Adipocyte (in vitro differentiated cells): ENCODE data around the gene ZNF677.
"Not testable (repeated sequence)": the region's sequence is repeated elsewhere in the genome, so short reads cannot be mapped to it uniquely, and the experiment has no call there.

Source experiments
- DNase-seq: peaks from one replicate; pipeline ENCODE4 v3.0.0-alpha.2; 2015; ENCODE audit warnings: low read depth
- H3K27me3 ChIP-seq: replicated peaks from 2 replicates; pipeline ENCODE4 v1.7.0; 2013; ENCODE audit warnings: mild to moderate bottlenecking, low read length, moderate library complexity; ENCODE audit not compliant: control insufficient read depth, insufficient read depth
- H3K36me3 ChIP-seq: 2 replicates; pipeline ENCODE4 v1.7.0; 2013; ENCODE audit warnings: low read length, mild to moderate bottlenecking, moderate library complexity; ENCODE audit not compliant: control insufficient read depth, insufficient read depth, severe bottlenecking
- H3K4me1 ChIP-seq: 2 replicates; pipeline ENCODE4 v1.7.0; 2013; ENCODE audit warnings: mild to moderate bottlenecking, low read length, moderate library complexity; ENCODE audit not compliant: control insufficient read depth, insufficient read depth
- H3K4me3 ChIP-seq: 2 replicates; pipeline ENCODE4 v1.7.0; 2013; ENCODE audit warnings: mild to moderate bottlenecking, low read length, moderate library complexity
- H3K9ac ChIP-seq: 2 replicates; pipeline ENCODE4 v1.7.0; 2013; ENCODE audit warnings: mild to moderate bottlenecking, low read length, moderate library complexity
- H3K9me3 ChIP-seq: 2 replicates; pipeline ENCODE4 v1.7.0; 2013; ENCODE audit warnings: mild to moderate bottlenecking, low read length, moderate library complexity; ENCODE audit not compliant: control insufficient read depth

Gene ZNF677

DNA sequence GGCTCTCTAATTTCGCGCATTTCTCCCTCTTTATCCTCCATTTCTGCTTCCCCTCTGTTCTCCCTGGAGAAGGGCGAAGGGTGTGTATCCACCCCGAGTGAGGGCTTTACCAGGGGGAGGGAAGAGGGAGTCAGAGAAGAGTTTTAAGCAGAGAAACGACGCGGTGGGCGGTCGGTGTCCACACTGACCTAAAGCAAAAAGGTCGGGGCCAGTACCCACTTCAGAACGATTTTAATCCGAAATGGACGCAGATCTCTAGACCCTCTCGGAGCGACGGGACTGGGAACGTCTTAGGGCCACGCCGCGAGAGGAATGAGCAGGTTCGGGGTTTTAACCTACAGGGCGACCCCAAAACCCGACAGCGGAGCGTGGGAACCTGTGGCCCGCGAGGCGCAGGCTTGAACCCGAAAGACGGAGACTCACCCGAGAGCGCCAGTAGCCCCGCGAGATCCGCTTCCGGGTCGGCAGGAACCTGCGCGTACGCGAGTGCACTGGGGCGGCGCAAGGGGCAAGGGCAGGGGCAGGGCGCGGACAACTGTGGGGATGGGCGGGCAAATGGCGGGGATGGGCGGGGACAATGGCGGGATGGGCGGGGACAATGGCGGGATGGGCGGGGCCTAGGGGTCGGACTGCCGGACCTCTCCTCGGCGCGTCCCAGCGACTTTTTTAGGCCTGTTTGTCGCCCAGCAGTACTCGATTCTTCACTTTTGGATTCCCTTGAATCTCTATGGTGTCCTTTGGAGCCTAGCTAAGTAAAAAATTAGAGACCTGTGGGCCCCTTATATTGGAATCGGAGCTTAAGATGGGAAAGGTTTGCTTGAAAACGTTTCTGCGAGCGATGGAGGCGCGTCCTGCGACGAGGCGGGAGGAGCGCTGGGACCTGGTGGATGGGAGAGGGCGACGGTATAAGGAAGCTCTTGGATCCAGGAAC is at the start of gene ZNF677:
ZNF677 (minus strand) TSS at position 463 of the 931 bp plus-strand sequence. CDS start 3,323 bp downstream, outside the sequence.
- Histone ChIP-seq H3K9me3 (peaks cover 20% of the 10 kb centered on the region), H3K9ac (peak within 1 kb of the TSS; percentile 93), H3K36me3 (peaks cover 31% of the 10 kb centered on the region), H3K27me3 (no peaks in the 10 kb centered on the region), H3K4me3 (peak within 1 kb of the TSS; percentile 97), H3K4me1 (no peaks in the 10 kb centered on the region)
- peak; percentile 88 for DNase-seq

- DNase-seq, H3K4me3 ChIP-seq, H3K9ac ChIP-seq, H3K4me1 ChIP-seq, H3K27me3 ChIP-seq, H3K9me3 ChIP-seq, H3K36me3 ChIP-seq: not testable (repeated sequence)
Observed at GRCh38 chr19:53301341-53301740, 46.7 kb upstream of the ZNF677 start.

DNA sequence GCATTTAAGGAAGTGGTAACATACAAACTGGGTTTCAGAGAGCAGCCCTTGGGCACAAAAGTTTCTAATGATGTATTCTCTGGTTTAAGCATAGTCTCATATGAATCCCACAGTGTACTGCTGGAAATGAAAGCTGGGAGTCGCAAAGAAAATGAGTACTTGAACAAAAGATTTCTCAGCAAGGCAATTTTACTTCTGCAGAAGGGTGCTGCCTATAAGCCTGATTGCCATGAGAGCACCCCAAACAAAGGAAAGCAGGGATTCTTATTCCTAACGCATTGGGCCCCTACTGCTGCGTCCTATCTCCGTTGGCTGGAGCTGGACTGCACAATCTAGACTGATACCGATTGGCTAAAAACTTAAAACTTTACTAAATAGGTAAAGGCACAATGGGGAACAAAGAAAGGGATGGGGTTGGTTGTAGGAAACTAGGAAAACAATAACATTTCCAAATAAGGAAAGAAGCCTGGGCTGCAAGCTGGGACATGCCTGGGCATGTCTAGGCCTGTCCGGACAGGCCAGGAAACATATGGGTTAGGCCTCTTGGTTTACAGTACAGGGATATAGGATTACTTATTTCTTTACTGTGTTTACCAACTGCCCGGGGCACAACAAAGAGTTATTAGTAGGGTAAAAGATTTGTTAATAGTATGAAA is 40.2 kb upstream of the ZNF677 start:
- Histone ChIP-seq H3K4me1 (no peaks in the 10 kb centered on the region), H3K27me3 (no peaks in the 10 kb centered on the region), H3K9ac (no peak overlapping the region), H3K4me3 (peak overlapping the region; percentile 47), H3K9me3 (peaks cover 40% of the 10 kb centered on the region), H3K36me3 (no peaks in the 10 kb centered on the region)
- no peak for DNase-seq

DNA sequence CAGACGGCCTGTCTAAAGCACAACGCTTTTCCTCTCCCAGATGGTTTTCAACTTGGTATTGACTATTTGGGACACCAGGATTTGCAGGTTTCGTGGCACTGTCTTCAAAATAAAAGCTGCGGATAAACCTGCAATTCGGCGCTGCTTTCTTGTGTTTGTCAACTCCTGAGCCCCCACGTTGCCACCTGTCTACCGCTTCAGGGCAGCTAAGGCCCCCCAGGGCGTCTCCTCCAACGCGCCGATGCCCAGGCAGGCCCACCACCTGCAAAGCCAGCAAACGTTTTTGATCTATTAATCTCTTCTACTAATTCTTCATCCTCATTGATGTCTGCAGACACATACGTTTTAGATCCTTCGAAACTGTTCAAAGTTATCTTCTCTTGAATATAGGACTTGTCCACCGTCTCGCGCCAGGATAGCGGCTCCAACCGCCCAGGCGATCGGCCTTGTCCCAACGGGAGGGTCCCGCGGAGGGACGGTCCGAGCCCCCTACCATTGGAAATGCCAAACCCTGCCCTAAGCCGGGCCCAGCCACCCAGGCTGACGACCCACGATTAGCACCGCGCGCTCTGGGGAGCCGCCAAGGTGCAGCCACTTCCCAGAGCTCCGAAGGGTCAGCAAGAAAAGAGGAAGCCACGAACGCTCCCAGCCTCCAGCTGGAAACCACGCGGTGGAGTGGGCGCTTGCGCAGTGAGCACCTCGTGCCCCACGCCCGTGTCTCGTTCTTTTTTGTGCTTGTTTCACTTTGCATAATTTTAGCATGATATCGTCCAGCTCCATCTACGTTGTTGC is 36.3 kb upstream of the ZNF677 start:
- Histone ChIP-seq H3K4me3 (no peak overlapping the region), H3K4me1 (no peaks in the 10 kb centered on the region), H3K36me3 (no peaks in the 10 kb centered on the region), H3K9ac (no peak overlapping the region), H3K9me3 (peaks cover 34% of the 10 kb centered on the region), H3K27me3 (no peaks in the 10 kb centered on the region)
- DNase-seq, result no peak

DNA sequence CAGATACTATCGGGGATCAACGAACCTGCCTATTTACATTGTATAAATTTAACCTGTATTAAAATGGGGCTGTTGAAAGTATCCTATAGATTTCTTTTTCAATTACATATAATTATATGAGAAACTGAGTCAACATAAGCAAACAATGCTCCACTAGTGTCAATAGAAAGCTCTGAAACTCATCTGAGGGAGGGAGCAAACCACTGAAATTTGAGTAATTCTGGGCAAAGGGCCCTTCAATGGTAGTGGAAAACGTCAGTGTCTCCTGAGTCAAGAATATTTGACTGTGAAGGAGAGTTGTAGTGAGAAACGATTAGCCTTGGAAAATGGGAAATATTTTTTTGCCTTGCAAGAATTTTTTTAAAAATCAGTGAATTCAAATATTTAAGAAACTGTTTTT is 30.4 kb upstream of the ZNF677 start:
- no peaks in the 10 kb centered on the region for H3K27me3 ChIP-seq
- H3K4me1 ChIP-seq, result no peaks in the 10 kb centered on the region
- no peak overlapping the region for H3K9ac ChIP-seq
- H3K4me3 ChIP-seq, result no peak overlapping the region
- H3K9me3 ChIP-seq, result peaks cover 4% of the 10 kb centered on the region
- H3K36me3 ChIP-seq, result no peaks in the 10 kb centered on the region
- no peak for DNase-seq

- H3K9ac ChIP-seq, H3K4me3 ChIP-seq, H3K4me1 ChIP-seq, H3K36me3 ChIP-seq, DNase-seq, H3K9me3 ChIP-seq, H3K27me3 ChIP-seq: not testable (repeated sequence)
Observed at GRCh38 chr19:53281947-53282346, 27.3 kb upstream of the ZNF677 start.

DNA sequence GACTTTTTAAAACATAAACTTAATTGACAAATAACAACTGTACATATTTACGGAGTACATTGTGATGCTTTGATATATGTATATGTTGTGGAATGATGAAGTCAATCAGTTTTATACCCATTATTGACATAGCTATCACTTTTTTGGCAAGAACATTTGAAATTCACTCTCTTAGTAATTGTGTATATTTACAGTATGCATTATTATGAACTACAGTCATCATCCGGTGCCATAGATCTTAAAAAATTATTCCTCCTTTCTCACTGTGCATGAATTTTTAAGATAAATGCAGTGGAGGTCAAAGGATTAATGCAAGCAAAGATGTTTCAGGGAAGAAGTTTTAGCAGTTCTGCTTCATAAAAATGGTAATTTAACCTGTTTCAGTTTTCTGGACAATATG is 20.8 kb upstream of the ZNF677 start:
- H3K4me3 ChIP-seq, result no peak overlapping the region
- no peaks in the 10 kb centered on the region for H3K36me3 ChIP-seq
- H3K9me3 ChIP-seq, result no peaks in the 10 kb centered on the region
- H3K9ac ChIP-seq, result no peak overlapping the region
- no peak for DNase-seq
- no peaks in the 10 kb centered on the region for H3K27me3 ChIP-seq
- H3K4me1 ChIP-seq, result no peaks in the 10 kb centered on the region

GRCh38 chr19:53272044-53272443 is 17.4 kb upstream of the ZNF677 start:
- H3K4me3 ChIP-seq, result no peak overlapping the region
- no peak for DNase-seq
- no peaks in the 10 kb centered on the region for H3K36me3 ChIP-seq
- no peak overlapping the region for H3K9ac ChIP-seq
- no peaks in the 10 kb centered on the region for H3K27me3 ChIP-seq
- H3K4me1 ChIP-seq, result no peaks in the 10 kb centered on the region
- H3K9me3 ChIP-seq, result no peaks in the 10 kb centered on the region

DNA sequence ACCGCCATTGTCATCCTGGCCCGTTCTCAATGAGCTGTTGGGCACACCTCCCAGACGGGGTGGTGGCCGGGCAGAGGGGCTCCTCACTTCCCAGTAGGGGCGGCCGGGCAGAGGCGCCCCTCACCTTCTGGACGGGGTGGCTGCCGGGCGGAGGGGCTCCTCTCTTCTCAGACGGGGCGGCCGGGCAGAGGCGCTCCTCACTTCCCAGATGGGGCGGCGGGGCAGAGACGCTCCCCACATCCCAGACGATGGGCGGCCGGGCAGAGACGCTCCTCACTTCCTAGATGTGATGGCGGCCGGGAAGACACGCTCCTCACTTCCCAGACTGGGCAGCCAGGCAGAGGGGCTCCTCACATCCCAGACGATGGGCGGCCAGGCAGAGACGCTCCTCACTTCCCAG is 15.2 kb upstream of the ZNF677 start:
- not testable (repeated sequence) for DNase-seq, H3K36me3 ChIP-seq, H3K9ac ChIP-seq, H3K4me3 ChIP-seq, H3K9me3 ChIP-seq, H3K27me3 ChIP-seq, H3K4me1 ChIP-seq

GRCh38 chr19:53267623-53268022 is 12.9 kb upstream of the ZNF677 start, which contains the start of gene VN1R4:
Gene VN1R4, minus strand, starts transcription at chr19:53267723. Its CDS starts 58 bp downstream, at chr19:53267665.
- not testable (repeated sequence) for DNase-seq, H3K9me3 ChIP-seq, H3K4me1 ChIP-seq, H3K27me3 ChIP-seq, H3K4me3 ChIP-seq, H3K36me3 ChIP-seq, H3K9ac ChIP-seq
